Measurements from ENCODE around the gene HMCES. TPM values are rescaled to one million over a fixed set of nuclear protein-coding genes. Genes with fewer than 3 reads are reported as not detected.

HMCES gene
- total RNA-seq, 5 donors from 2014 or later (not counting 1 experiment from before 2014, with no cell fraction given) = 55.2 to 60.7 (median 57.6) TPM

DNA sequence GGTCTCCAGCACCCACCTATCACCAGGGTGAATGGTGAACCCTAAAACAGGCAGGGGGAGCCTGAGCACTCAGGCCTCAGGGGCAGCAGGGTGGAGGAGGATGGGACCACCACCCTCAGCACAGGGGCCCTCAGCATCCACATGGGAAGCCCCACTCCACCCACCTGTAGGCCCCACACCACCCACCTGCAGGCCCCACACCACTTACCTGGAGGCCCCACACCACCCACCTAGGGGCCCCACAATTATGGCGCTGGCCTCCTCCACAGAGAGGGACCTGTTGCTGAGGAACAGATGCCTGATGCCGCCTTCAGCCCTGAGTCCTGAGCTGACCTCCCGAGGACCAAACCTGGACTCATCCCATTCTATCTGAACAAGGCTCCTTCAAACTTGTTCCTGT, 46.7 kb downstream of the HMCES start:
- H3K27ac Mint-ChIP-seq = no peak overlapping the region
- no peak for DNase-seq
- Histone ChIP-seq H3K4me1 (ENCODE audit: control insufficient read depth in 1 of 2, extremely low read depth in 1 of 2, insufficient read depth in 2 of 2, low read length in 2 of 2) (no peaks in the 10 kb centered on the region), H3K9me3 (no peaks in the 10 kb centered on the region), H3K27me3 (replicated peaks in 1 of 2; ENCODE audit: control insufficient read depth in 2 of 2, extremely low read depth in 1 of 2, insufficient read depth in 2 of 2, low read length in 1 of 2) (peaks cover 0 to 9% of the 10 kb centered on the region in 2 experiments), H3K27ac (ENCODE audit: low read length) (no peak overlapping the region), H3K4me3 (ENCODE audit: control insufficient read depth in 1 of 2, extremely low read depth in 1 of 2, low read length in 1 of 2) (no peak overlapping the region), H3K36me3 (ENCODE audit: control insufficient read depth in 2 of 2, extremely low read depth in 1 of 2, insufficient read depth in 1 of 2, low read length in 1 of 2) (no peaks in the 10 kb centered on the region)
- 82% methylated on average over 3 of the region's 3 CpGs for WGBS (ENCODE audit: insufficient coverage)
- H3K27me3 Mint-ChIP-seq = no peaks in the 10 kb centered on the region
- POLR2A ChIA-PET = interaction anchor here in 1 of 2 donors (0.6 kb wide), 1 partner anchor 9 kb away, joined by 3 read pairs; a partner anchor contains a TSS
- H3K9me3 Mint-ChIP-seq = no peaks in the 10 kb centered on the region
- peaks cover 0 to 2% (median 0%) of the 10 kb centered on the region in 3 donors for H3K4me1 Mint-ChIP-seq
- CTCF ChIA-PET = no interaction called here
- no peak overlapping the region for H3K4me3 Mint-ChIP-seq
- H3K36me3 Mint-ChIP-seq = no peaks in the 10 kb centered on the region
- no peak for ATAC-seq (replicated peaks in 1 of 4)

DNA sequence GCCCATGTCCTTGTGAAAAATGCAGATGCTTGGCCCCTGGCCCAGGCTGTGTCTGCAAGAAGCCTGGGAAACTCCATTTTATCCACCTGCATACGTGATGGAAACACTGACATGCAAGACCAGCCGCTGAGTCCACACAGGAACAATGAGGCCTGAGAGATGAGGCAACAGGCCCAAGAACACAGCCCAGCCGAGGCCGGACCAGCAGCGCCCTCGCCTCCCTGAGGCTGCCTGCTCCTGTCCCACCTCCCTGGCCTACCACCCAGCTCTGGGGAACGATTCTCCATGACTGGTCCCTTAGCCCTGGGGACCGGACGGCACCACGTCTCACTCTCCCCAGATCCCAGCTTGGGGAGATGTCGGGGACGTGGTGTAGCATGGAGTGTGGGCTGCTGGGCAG, 47.5 kb downstream of the HMCES start:
- Mint-ChIP-seq H3K4me3 (no peak overlapping the region), H3K4me1 (peaks cover 0 to 2% (median 0%) of the 10 kb centered on the region in 3 donors), H3K36me3 (no peaks in the 10 kb centered on the region), H3K27me3 (no peaks in the 10 kb centered on the region), H3K27ac (no peak overlapping the region), H3K9me3 (no peaks in the 10 kb centered on the region)
- DNase-seq = no peak
- no peaks in the 10 kb centered on the region for H3K36me3 ChIP-seq (ENCODE audit: control insufficient read depth in 2 of 2, extremely low read depth in 1 of 2, insufficient read depth in 1 of 2, low read length in 1 of 2)
- H3K4me1 ChIP-seq (ENCODE audit: control insufficient read depth in 1 of 2, extremely low read depth in 1 of 2, insufficient read depth in 2 of 2, low read length in 2 of 2) = no peaks in the 10 kb centered on the region
- no peak for ATAC-seq (replicated peaks in 1 of 4)
- ChIA-PET CTCF (no interaction called here), POLR2A (interaction anchor here in 1 of 2 donors (0.6 kb wide), 1 partner anchor 10 kb away, joined by 3 read pairs; a partner anchor contains a TSS)
- 76% methylated on average over 9 of the region's 12 CpGs for WGBS (ENCODE audit: insufficient coverage)
- H3K9me3 ChIP-seq = no peaks in the 10 kb centered on the region
- peaks cover 0 to 9% of the 10 kb centered on the region in 2 experiments for H3K27me3 ChIP-seq (replicated peaks in 1 of 2; ENCODE audit: control insufficient read depth in 2 of 2, extremely low read depth in 1 of 2, insufficient read depth in 2 of 2, low read length in 1 of 2)
- no peak overlapping the region for H3K27ac ChIP-seq (ENCODE audit: low read length)
- H3K4me3 ChIP-seq (ENCODE audit: control insufficient read depth in 1 of 2, extremely low read depth in 1 of 2, low read length in 1 of 2) = no peak overlapping the region

DNA sequence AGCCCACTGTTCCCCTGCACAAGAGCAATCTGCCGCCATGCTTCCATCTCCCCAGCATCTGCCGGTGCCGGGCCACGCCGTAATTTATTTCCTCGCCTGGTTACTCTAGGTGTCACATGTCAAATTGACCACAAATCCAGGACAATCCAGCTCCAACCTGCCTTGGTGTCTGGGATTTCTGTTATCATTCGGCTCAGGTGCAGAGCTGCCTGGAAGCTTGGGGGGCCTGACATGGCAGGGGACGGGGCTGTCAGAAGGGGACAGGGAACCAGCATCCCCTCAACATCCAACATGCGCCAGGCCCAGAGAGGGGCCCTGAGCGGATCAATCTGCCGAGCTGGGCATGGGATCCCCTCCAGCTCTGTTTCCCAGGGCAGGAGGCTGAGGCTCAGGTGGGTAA, 47.9 kb downstream of the HMCES start:
- peaks cover 0 to 2% (median 0%) of the 10 kb centered on the region in 3 donors for H3K4me1 Mint-ChIP-seq
- no peak overlapping the region for H3K4me3 Mint-ChIP-seq
- Histone ChIP-seq H3K4me1 (ENCODE audit: control insufficient read depth in 1 of 2, extremely low read depth in 1 of 2, insufficient read depth in 2 of 2, low read length in 2 of 2) (no peaks in the 10 kb centered on the region), H3K4me3 (ENCODE audit: control insufficient read depth in 1 of 2, extremely low read depth in 1 of 2, low read length in 1 of 2) (no peak overlapping the region), H3K36me3 (ENCODE audit: control insufficient read depth in 2 of 2, extremely low read depth in 1 of 2, insufficient read depth in 1 of 2, low read length in 1 of 2) (no peaks in the 10 kb centered on the region), H3K27ac (ENCODE audit: low read length) (no peak overlapping the region), H3K9me3 (no peaks in the 10 kb centered on the region), H3K27me3 (replicated peaks in 1 of 2; ENCODE audit: control insufficient read depth in 2 of 2, extremely low read depth in 1 of 2, insufficient read depth in 2 of 2, low read length in 1 of 2) (peaks cover 0 to 9% of the 10 kb centered on the region in 2 experiments)
- DNase-seq = no peak
- ATAC-seq (replicated peaks in 1 of 4) = no peak
- WGBS (ENCODE audit: insufficient coverage) = 99% methylated on average over 11 of the region's 11 CpGs
- ChIA-PET CTCF (interaction anchor here in 1 of 2 donors (0.5 to 1.0 kb wide), 3 partner anchors 132 to 512 kb away, joined by 3 to 8 read pairs (median 4); no protein-coding TSS in a partner anchor), POLR2A (no interaction called here)
- no peaks in the 10 kb centered on the region for H3K36me3 Mint-ChIP-seq
- H3K9me3 Mint-ChIP-seq = no peaks in the 10 kb centered on the region
- H3K27ac Mint-ChIP-seq = no peak overlapping the region
- H3K27me3 Mint-ChIP-seq = no peaks in the 10 kb centered on the region

DNA sequence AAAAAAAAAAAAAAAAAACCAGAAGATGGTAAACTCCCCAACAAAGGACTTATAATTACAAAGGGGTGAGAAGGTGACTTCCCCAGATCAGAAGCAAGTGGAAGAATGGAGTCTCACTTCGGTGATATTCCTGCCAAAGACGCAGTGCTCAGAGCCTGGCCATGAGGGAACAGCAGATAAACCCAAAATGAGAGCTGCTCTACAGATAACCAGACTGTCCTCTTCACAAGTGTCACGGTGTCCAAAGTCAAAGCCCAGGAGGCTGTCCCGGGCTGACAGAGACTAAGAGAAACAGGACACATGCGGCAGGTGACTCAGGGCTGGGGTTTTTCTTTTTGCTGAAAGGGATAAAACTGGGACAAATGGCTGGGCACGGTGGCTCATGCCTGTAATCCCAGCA, 48.8 kb downstream of the HMCES start:
- H3K27me3 ChIP-seq (replicated peaks in 1 of 2; ENCODE audit: control insufficient read depth in 2 of 2, extremely low read depth in 1 of 2, insufficient read depth in 2 of 2, low read length in 1 of 2) = peaks cover 0 to 9% of the 10 kb centered on the region in 2 experiments
- Mint-ChIP-seq H3K27ac (no peak overlapping the region), H3K4me3 (no peak overlapping the region), H3K9me3 (no peaks in the 10 kb centered on the region), H3K4me1 (peaks cover 0 to 2% (median 0%) of the 10 kb centered on the region in 3 donors), H3K36me3 (no peaks in the 10 kb centered on the region), H3K27me3 (no peaks in the 10 kb centered on the region)
- H3K9me3 ChIP-seq = no peaks in the 10 kb centered on the region
- 100% methylated on average over 4 of the region's 6 CpGs for WGBS (ENCODE audit: insufficient coverage)
- ChIA-PET CTCF (interaction anchor here in 1 of 2 donors (0.6 to 1.0 kb wide), 2 partner anchors 15 to 357 kb away, joined by 3 read pairs; no protein-coding TSS in a partner anchor), POLR2A (no interaction called here)
- no peaks in the 10 kb centered on the region for H3K4me1 ChIP-seq (ENCODE audit: control insufficient read depth in 1 of 2, extremely low read depth in 1 of 2, insufficient read depth in 2 of 2, low read length in 2 of 2)
- H3K27ac ChIP-seq (ENCODE audit: low read length) = no peak overlapping the region
- H3K36me3 ChIP-seq (ENCODE audit: control insufficient read depth in 2 of 2, extremely low read depth in 1 of 2, insufficient read depth in 1 of 2, low read length in 1 of 2) = no peaks in the 10 kb centered on the region
- no peak overlapping the region for H3K4me3 ChIP-seq (ENCODE audit: control insufficient read depth in 1 of 2, extremely low read depth in 1 of 2, low read length in 1 of 2)
- ATAC-seq (replicated peaks in 1 of 4) = no peak
- DNase-seq = no peak

DNA sequence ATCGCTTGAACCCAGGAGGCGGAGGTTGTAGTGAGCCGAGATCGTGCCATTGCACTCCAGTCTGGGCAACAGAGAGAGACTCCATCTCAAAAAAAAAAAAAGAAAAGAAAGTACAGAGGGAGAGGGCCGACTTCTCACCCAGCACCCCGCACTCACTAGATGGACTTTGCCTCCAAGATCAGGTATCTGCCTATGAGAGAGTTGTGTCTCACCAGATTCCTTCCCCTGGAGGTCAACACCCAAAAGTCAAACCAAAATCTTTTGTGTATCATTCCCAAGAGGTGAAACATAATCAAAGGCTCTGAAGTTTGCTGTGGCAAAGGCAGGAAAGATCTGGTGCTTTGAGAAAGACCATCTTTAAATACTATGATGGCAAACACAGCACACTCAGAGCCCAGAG, 51.2 kb downstream of the HMCES start:
- WGBS (ENCODE audit: insufficient coverage) = 100% methylated on average over 1 of the region's 6 CpGs

DNA sequence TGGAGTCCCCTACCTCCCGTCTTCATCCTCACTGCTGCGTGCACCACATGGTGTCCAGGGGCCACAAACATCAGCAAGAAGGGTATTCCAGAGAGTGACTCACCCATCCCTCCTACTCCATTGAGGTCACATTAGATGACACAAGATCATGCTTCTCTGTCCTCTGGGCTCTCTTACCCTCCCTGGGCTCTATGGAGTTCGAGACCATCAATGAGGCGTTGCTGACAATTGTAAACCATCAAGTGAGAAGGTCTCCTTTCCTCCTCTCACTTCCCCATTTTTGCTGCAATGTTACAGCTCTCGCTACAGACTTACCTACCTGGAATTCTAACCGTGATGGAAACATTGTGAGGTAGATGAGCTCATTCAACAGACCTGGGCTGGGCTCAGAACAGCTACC, 51.7 kb downstream of the HMCES start:
- H3K27me3 ChIP-seq (replicated peaks in 1 of 2; ENCODE audit: control insufficient read depth in 2 of 2, extremely low read depth in 1 of 2, insufficient read depth in 2 of 2, low read length in 1 of 2) = peaks cover 0 to 4% of the 10 kb centered on the region in 2 experiments
- Mint-ChIP-seq H3K36me3 (no peaks in the 10 kb centered on the region), H3K9me3 (no peaks in the 10 kb centered on the region), H3K4me3 (no peak overlapping the region), H3K27me3 (no peaks in the 10 kb centered on the region), H3K27ac (no peak overlapping the region), H3K4me1 (peaks cover 0 to 2% (median 0%) of the 10 kb centered on the region in 3 donors)
- H3K27ac ChIP-seq (ENCODE audit: low read length) = no peak overlapping the region
- 94% methylated on average over 2 of the region's 6 CpGs for WGBS (ENCODE audit: insufficient coverage)
- CTCF ChIA-PET = no interaction called here
- ATAC-seq (replicated peaks in 1 of 4) = no peak
- no peaks in the 10 kb centered on the region for H3K4me1 ChIP-seq (ENCODE audit: control insufficient read depth in 1 of 2, extremely low read depth in 1 of 2, insufficient read depth in 2 of 2, low read length in 2 of 2)
- H3K4me3 ChIP-seq (ENCODE audit: control insufficient read depth in 1 of 2, extremely low read depth in 1 of 2, low read length in 1 of 2) = no peak overlapping the region
- POLR2A ChIA-PET = no interaction called here
- no peak for DNase-seq
- no peaks in the 10 kb centered on the region for H3K9me3 ChIP-seq
- no peaks in the 10 kb centered on the region for H3K36me3 ChIP-seq (ENCODE audit: control insufficient read depth in 2 of 2, extremely low read depth in 1 of 2, insufficient read depth in 1 of 2, low read length in 1 of 2)

More for the DNA sequence above, 51.2 kb downstream of the HMCES start:
- ATAC-seq (replicated peaks in 1 of 4) (no peak), DNase-seq (no peak)
- no peaks in the 10 kb centered on the region for H3K36me3 Mint-ChIP-seq
- ChIA-PET CTCF (no interaction called here), POLR2A (no interaction called here)
- H3K27me3 Mint-ChIP-seq = no peaks in the 10 kb centered on the region
- H3K4me1 ChIP-seq (ENCODE audit: control insufficient read depth in 1 of 2, extremely low read depth in 1 of 2, insufficient read depth in 2 of 2, low read length in 2 of 2) = no peaks in the 10 kb centered on the region
- no peak overlapping the region for H3K4me3 ChIP-seq (ENCODE audit: control insufficient read depth in 1 of 2, extremely low read depth in 1 of 2, low read length in 1 of 2)
- H3K9me3 Mint-ChIP-seq = no peaks in the 10 kb centered on the region
- H3K27me3 ChIP-seq (replicated peaks in 1 of 2; ENCODE audit: control insufficient read depth in 2 of 2, extremely low read depth in 1 of 2, insufficient read depth in 2 of 2, low read length in 1 of 2) = peaks cover 0 to 8% of the 10 kb centered on the region in 2 experiments
- H3K36me3 ChIP-seq (ENCODE audit: control insufficient read depth in 2 of 2, extremely low read depth in 1 of 2, insufficient read depth in 1 of 2, low read length in 1 of 2) = no peaks in the 10 kb centered on the region
- no peak overlapping the region for H3K27ac Mint-ChIP-seq
- no peak overlapping the region for H3K27ac ChIP-seq (ENCODE audit: low read length)
- H3K4me3 Mint-ChIP-seq = no peak overlapping the region
- no peaks in the 10 kb centered on the region for H3K9me3 ChIP-seq
- peaks cover 0 to 2% (median 0%) of the 10 kb centered on the region in 3 donors for H3K4me1 Mint-ChIP-seq

All from T-cell (primary cell).